Cardiac septum (tissue), 1 donor: ENCODE results near the gene PBX4. TPM values are rescaled to one million over a fixed set of nuclear protein-coding genes. Genes with fewer than 3 reads are reported as not detected.

Source experiments
- DNase-seq: peaks from one replicate; pipeline ENCODE4 v3.0.0-alpha.2; 2020; ENCODE audit warnings: low spot score
- intact Hi-C: fragments of 100-400 bp; cut with DNase I; formaldehyde crosslinking; loops from one replicate; pipeline ENCODE4 v1.14.0; 2022
- total RNA-seq: library from RNA; stranded (reverse); fragmentation: NEBNext Ultra II Directional; extraction: Animal tissue kit (Norgen Biotek cat#: 25700); gene quantifications from one replicate; pipeline ENCODE4 v1.2.1, GENCODE V29; 2021
- donor health status: DM: no; HTN: no; CAD: no.

PBX4 gene
- total RNA-seq, 1 donor from 2014 or later, result not detected

- intact Hi-C loops, result no loop called here
- DNase-seq, result no peak
Measured at GRCh38 chr19:19567391-19567790, 51.1 kb downstream of the PBX4 start.

DNA sequence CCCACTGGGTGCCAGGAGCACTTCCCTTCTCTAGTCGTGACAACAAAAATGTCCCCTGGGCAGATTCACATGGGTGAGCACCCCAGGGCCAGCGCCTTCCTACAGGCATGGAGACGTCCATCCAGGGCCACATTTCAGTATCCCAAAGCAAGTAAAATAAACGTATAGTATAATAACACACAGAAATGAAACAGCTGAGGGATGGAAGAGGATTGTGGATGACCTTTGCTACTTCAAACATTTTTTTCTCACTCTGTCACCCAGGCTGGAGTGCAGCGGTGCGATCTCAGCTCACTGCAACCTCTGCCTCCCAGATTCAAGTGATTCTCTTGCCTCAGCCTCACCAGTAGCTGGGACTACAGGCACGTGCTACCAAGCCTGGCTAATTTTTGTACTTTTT, 52.2 kb downstream of the PBX4 start:
- DNase-seq, result no peak
- intact Hi-C loops, result no loop called here

GRCh38 chr19:19563348-19563848, 55.1 kb downstream of the PBX4 start:
- no peak for DNase-seq
- intact Hi-C loops, result no loop called here

DNA sequence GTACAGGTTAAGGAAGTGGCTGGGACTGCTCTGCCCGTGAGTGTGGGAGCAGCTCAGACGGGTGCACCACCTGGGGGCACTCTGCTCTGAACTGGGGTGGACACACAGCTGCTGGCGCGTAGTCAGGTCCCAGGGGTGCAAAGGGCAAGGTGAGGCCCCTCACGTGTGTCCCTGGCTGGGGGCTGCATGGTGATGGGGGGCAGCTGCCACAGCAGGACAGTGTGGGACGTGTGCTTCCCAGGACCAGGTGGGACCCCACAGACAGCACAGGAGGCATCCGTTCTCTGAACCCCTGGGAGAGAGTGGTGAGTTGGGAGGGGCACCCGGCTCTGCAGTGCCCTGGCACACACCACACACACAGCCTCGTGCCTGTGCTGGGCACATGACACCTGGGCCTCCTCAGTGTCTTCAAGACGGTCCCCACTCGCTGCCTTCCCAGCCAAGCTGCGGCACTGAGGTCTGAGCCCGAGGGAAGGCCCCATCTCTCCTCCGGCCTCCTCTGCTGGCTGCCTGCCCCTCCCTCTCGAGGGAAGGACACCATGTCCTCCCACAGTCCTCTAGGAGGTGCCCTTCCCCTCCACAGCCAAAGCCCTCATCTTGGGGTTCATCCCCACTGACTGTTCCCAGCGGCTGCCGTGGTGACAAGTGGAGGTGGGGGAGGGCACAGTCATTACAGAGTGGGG, 55.7 kb downstream of the PBX4 start:
- intact Hi-C loops, result no loop called here
- DNase-seq, result no peak

GRCh38 chr19:19561946-19562664, 56.4 kb downstream of the PBX4 start:
- intact Hi-C loops, result no loop called here
- no peak for DNase-seq

GRCh38 chr19:19559931-19560330, 58.6 kb downstream of the PBX4 start:
- intact Hi-C loops, result no loop called here

DNA sequence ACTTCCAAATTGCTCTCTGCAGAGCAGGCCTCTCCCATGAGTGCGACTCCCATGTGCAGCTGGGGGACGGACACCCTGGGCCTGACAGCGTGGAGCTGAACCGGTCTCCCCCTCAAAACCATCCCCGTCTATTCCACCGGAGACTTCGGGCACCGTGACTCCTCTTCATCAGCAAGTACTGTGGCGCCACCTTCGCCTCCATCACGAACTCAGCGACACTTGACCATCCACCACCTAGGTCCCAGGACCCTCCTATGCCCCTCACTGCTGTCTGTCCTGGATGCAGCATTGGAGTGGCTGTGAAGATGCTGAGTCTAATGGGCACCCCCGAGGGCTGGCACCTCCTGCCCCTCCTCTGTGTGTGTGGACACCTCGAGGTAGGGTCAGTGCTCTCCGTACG, 59.9 kb downstream of the PBX4 start:
- intact Hi-C loops, result no loop called here
- DNase-seq, result no peak

More at GRCh38 chr19:19559931-19560330, 58.6 kb downstream of the PBX4 start:
- DNase-seq, result no peak

- DNase-seq, result no peak
Measured at GRCh38 chr19:19558055-19558454, 60.4 kb downstream of the PBX4 start.

DNA sequence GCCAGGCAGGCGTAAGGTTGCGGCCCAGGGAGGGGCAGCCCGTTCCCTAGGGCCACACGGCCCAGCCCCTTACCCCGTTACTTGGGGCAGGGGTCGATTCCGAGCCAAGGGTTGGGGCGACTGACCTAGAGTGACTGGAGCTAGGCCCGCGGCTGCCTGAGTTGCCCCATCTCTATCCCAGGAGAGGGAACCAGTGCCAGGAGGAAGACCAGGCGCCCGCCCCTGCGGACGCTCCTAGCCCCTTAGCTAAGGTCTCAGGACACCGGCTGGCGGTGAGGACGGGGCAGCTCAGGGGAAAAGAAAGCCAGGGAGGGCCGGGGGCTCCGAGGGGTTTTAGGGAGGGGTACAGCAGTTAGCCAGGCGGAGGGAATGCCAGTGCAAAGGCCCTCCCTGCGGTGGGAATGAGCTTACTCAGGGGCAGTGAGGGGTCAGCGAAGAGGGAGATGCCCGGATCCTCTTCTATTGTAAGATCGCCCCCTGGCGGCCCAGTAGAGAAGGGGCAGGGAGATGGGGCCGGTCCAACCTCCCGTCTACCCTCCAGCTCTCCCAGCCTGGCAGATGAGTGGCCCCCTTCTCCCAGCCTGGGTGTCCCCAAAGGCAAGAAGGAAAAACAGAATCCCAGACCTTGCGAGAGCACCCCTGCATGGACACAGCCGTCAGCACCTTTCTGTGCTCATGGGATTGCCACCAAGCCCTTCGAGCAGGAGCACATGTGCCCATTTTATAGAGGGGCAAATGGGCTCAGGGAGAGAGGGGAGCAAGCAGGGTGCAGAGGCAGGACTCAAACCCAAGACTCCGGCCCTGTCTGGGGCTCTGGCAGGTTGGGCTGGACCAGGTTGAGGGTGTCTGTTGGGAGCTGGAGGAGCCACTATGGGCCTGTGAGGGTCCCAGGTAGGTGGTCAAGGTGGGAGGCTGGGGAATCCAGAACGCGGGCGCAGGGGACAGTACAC, 64.1 kb downstream of the PBX4 start:
- intact Hi-C loops, result loop anchor here (2.0 kb wide), 1 partner anchor 22 kb away; no protein-coding TSS in a partner anchor

More at GRCh38 chr19:19558055-19558454, 60.4 kb downstream of the PBX4 start:
- intact Hi-C loops, result no loop called here

GRCh38 chr19:19553670-19554069, 64.8 kb downstream of the PBX4 start:
- no peak for DNase-seq
- intact Hi-C loops, result loop anchor here (2.0 kb wide), 1 partner anchor 21 kb away; no protein-coding TSS in a partner anchor

More for the DNA sequence above, 64.1 kb downstream of the PBX4 start:
- DNase-seq, result peak; percentile 85

GRCh38 chr19:19552798-19553197, 65.7 kb downstream of the PBX4 start:
- intact Hi-C loops, result no loop called here

DNA sequence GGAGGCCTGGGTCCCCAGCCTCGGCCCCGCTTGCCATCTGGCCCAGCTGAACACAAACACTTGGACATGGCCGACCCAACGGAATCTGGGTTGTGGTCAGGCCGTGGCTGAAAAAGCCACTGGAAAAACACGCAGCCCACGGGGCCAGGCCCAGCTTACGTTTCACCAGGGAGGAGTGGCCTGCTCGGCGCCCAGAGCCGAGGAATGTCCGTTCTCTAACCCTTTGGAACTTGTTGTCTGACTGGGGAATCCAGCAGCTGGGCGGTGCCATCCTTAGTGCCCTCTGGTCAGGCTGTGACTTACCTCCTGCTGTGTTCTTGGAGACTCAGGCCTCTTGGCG, 66.7 kb downstream of the PBX4 start:
- intact Hi-C loops, result no loop called here
- no peak for DNase-seq

More at GRCh38 chr19:19552798-19553197, 65.7 kb downstream of the PBX4 start:
- DNase-seq, result no peak

- intact Hi-C loops, result no loop called here
- no peak for DNase-seq
Measured at GRCh38 chr19:19550972-19551852, 67.3 kb downstream of the PBX4 start.

DNA sequence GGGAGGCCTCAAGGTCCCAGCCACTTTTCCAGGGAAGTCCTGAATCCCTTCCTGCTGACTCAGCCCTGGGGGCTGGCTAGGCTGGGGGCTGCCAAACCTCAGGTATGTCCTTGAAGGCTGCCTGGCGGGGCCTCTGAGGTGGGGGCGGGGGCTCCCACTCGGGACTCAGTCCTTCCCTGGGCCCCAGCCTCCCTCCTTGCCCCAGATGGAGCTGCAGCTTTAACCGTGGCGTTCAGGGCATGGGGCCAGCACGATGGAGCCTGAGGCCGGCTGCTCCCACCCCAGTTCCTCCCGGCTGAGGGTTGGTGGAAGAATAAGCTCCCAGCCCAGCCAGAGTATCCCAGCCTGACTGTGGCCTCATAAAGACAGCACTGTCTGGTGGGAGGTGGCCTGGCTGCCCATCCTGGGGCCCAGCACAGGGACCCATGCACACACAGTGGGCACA, 68.0 kb downstream of the PBX4 start:
- no peak for DNase-seq
- intact Hi-C loops, result no loop called here

GRCh38 chr19:19549804-19550464, 68.6 kb downstream of the PBX4 start:
- no peak for DNase-seq
- intact Hi-C loops, result no loop called here

DNA sequence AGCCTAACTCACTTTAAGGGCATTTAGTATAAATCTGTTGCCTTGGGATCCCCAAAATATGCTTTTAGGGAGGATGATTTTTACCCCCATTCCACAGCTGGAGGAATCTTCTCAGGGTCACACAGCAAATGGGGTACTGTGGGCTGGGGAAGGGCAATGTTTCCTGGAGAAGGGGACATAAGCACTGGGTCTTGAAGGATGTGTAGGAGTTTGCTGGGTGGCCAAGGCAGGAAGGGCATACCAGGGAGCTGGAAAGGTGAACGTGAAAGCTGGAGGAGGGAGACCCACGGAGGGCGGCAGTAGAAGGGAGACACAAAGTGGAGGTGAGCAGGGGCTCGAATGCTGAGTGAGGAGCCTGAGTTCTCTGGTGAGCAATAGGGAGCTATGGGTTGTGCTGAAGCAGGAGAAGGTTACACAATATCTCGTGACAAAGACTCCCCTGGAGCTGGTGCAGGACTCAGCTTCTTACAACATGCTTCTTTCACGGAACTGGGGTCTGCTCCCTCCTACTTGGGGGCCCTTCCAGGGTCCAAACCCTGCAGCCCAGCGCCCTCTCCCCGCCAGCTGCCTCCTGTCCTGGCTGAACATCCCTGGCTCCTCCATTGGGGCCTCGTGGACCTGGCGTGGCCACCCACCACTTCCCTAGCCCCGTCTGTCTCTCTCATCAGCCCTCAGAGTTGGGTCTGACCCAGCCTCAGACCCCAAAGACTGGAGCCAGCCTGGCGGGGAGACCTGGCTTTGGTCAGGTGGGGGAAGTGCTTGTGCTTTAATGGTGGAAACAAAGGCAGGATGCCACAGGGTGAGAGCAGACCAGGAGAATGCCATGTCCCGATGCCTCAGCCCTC, 69.3 kb downstream of the PBX4 start:
- intact Hi-C loops, result no loop called here
- no peak for DNase-seq

- DNase-seq, result no peak
- intact Hi-C loops, result no loop called here
Measured at GRCh38 chr19:19547674-19548336, 70.7 kb downstream of the PBX4 start.
